Suprapubic skin (tissue), 4 donors: ENCODE data around the gene TENM3. TPM values are rescaled to one million over a fixed set of nuclear protein-coding genes. Genes with fewer than 3 reads are reported as not detected.

ENCODE experiments used
- DNase-seq, 2 donors: peaks; one replicate each; pipeline ENCODE4 v3.0.0-alpha.2; 2019; ENCODE audit warnings: low spot score in 2 of 2
- H3K27ac ChIP-seq: fragments of 200-600 bp; sonication (generic); one replicate; pipeline ENCODE4 v1.5.1; 2019
- H3K27me3 ChIP-seq: fragments of 200-600 bp; sonication (generic); one replicate; pipeline ENCODE4 v1.5.1; 2019
- H3K36me3 ChIP-seq: fragments of 200-600 bp; sonication (generic); one replicate; pipeline ENCODE4 v1.5.1; 2019
- H3K4me1 ChIP-seq: fragments of 200-600 bp; sonication (generic); one replicate; pipeline ENCODE4 v1.5.1; 2019
- H3K4me3 ChIP-seq: fragments of 200-600 bp; sonication (generic); one replicate; pipeline ENCODE4 v1.5.1; 2019; ENCODE audit warnings: mild to moderate bottlenecking
- H3K9me3 ChIP-seq: fragments of 200-600 bp; sonication (generic); one replicate; pipeline ENCODE4 v1.5.1; 2019
- CTCF ChIP-seq, 2 donors: fragments of 200-600 bp in 1 of 2; fragments of 450-650 bp in 1 of 2; sonication (generic) in 1 of 2; IDR thresholded peaks; one replicate each; pipeline ENCODE4 v1.5.1; 2016 to 2019; ENCODE audit warnings: antibody characterized with exemption in 2 of 2, mild to moderate bottlenecking in 1 of 2, moderate library complexity in 1 of 2
- EP300 ChIP-seq: sonication (generic); formaldehyde crosslinking; IDR thresholded peaks from one replicate; pipeline ENCODE4 v1.6.1; 2017; ENCODE audit warnings: antibody characterized with exemption
- POLR2A ChIP-seq, 2 donors: fragments of 450-650 bp; IDR thresholded peaks; one replicate each; pipeline ENCODE4 v1.6.1; 2017; ENCODE audit warnings: antibody characterized with exemption in 2 of 2, mild to moderate bottlenecking in 2 of 2, moderate library complexity in 2 of 2
- POLR2AphosphoS5 ChIP-seq, 3 donors: sonication (generic); formaldehyde crosslinking; IDR thresholded peaks; one replicate each; pipeline ENCODE4 v1.6.1; 2017; ENCODE audit warnings: antibody characterized with exemption in 3 of 3
- WGBS: methylation state at CpG from one replicate; pipeline ENCODE4 v1.1.5; 2018; 5-methylcytosine and 5-hydroxymethylcytosine counted together
- total RNA-seq, 4 donors: library from RNA; depleted of rRNA; stranded (reverse); fragments of >200 nt; gene quantifications; one replicate each; pipeline ENCODE4 v1.1.0, GENCODE V29; 2016

TENM3 gene
- total RNA-seq, 4 donors from 2014 or later: 0.81 to 2.9 (median 1.8) TPM

DNA sequence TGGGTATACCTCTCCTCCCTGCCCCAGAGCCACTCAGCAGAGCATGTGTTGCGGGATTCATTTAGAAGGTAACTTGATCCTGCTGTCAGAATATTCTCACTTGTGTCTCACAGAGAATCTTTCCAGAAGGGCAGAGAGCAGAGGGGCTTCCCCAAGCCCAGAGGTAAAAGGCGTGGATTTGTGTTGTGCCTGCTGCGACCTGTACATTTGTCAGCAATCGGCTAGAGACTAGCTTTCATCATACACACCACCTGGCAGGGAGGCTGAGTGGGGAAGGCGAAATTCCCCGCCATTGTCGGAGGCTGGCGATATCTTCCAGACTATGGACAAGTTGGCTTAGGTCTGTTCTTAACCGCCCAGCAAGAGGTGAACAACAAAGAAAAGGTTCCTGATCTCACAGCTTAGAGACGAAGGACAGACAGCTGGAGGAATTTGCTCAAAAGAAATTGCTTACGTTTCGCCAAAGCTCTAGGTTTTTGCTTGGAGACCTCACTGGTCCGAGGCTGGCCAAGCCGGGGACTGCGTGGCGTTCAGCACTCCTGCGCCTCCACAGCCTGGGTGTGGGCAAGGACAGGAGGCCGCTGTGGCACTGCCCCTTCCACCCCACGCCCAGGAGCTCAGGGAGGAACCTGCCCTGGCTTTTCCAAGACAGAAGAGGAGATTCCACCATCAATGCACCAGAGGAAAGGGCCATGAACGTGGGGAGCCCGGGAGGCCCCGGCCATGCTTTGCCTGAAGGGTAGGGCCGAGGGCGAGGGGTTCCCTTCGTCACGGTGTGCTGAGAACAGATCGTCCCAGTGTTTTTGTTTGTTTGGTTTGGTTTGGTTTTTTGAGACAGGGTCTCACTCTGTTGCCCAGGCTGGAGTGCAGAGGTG, 604.6 kb downstream of the TENM3 start:
- H3K4me1 ChIP-seq: no peaks in the 10 kb centered on the region
- H3K27ac ChIP-seq: no peak overlapping the region

GRCh38 chr4:182848685-182849084, 605.5 kb downstream of the TENM3 start:
- no peaks in the 10 kb centered on the region for H3K36me3 ChIP-seq
- H3K27me3 ChIP-seq: no peaks in the 10 kb centered on the region
- peaks cover 4% of the 10 kb centered on the region for H3K9me3 ChIP-seq
- DNase-seq: no peak
- H3K4me3 ChIP-seq: no peak overlapping the region
- H3K27ac ChIP-seq: no peak overlapping the region
- no peaks in the 10 kb centered on the region for H3K4me1 ChIP-seq
- TF ChIP-seq EP300 (no peak), POLR2A (IDR thresholded peaks at IDR 0.05) (no peak), CTCF (IDR thresholded peaks at IDR 0.05) (no peak), POLR2AphosphoS5 (IDR thresholded peaks at IDR 0.05) (no peak)
- WGBS: 87% methylated on average over 6 of the region's 6 CpGs

More for the DNA sequence above, 604.6 kb downstream of the TENM3 start:
- Histone ChIP-seq H3K36me3 (no peaks in the 10 kb centered on the region), H3K4me3 (no peak overlapping the region), H3K27me3 (no peaks in the 10 kb centered on the region), H3K9me3 (no peaks in the 10 kb centered on the region)
- peak in 1 of 2 donors; percentile 48 for DNase-seq
- WGBS: 62% methylated on average over 26 of the region's 27 CpGs
- no peak for TF ChIP-seq POLR2AphosphoS5 (IDR thresholded peaks at IDR 0.05)
- no peak for TF ChIP-seq EP300
- no peak for TF ChIP-seq CTCF (IDR thresholded peaks at IDR 0.05)
- no peak for TF ChIP-seq POLR2A (IDR thresholded peaks at IDR 0.05)
